Endothelial cell of umbilical vein (primary cell): Measurements from ENCODE around the gene CMTM7. TPM values are rescaled to one million over a fixed set of nuclear protein-coding genes. Genes with fewer than 3 reads are reported as not detected.
A peak's percentile ranks its signal among the peaks of the same experiment; 100 is the strongest.

Experiments
- BruUV-seq: library from RNA; stranded (reverse); fragments of 400-500 nt; replicated peaks from 2 replicates; lab custom pipeline; 2021; lab: Mats Ljungman, UMichigan
- CTCF ChIA-PET: fragments of 300-600, 350-600 bp; sonication (Branson Sonifier 250); formaldehyde crosslinking; loops from one replicate; lab custom pipeline; 2021; ENCODE audit warnings: antibody characterized with exemption, inconsistent platforms; lab: Charles Lee
- POLR2A ChIA-PET: fragments of 300-600, 350-600 bp; sonication (Branson Sonifier 250); formaldehyde crosslinking; loops from one replicate; lab custom pipeline; 2021; ENCODE audit warnings: antibody characterized with exemption, inconsistent platforms; lab: Charles Lee
- DNase-seq: peaks from one replicate; pipeline ENCODE4 v3.0.0-alpha.2; 2011; ENCODE audit warnings: low read depth, low spot score
- FAIRE-seq: peaks from 2 replicates; lab custom pipeline; 2011; peaks lifted over from hg19 to GRCh38; lab: Jason Lieb, UNC
- H2AFZ ChIP-seq: 2 replicates; pipeline ENCODE4 v1.6.0; 2012; ENCODE audit warnings: low read depth, low read length, control low read depth, inconsistent platforms
- H3K27ac ChIP-seq: 2 replicates; pipeline ENCODE4 v1.5.1; 2011; ENCODE audit warnings: low read depth, mild to moderate bottlenecking, control low read depth, low read length, moderate library complexity; ENCODE audit not compliant: insufficient read depth
- H3K27me3 ChIP-seq, 2 experiments: 2 replicates each; pipeline versions ENCODE4 v1.6.0 to v1.6.1; 2011; ENCODE audit warnings: low read length in 2 of 2, mixed read lengths in 1 of 2; ENCODE audit not compliant: control insufficient read depth in 2 of 2, insufficient read depth in 2 of 2
- H3K36me3 ChIP-seq, 2 experiments: 2 replicates in 1 of 2; 3 replicates in 1 of 2; pipeline ENCODE4 v1.5.1; 2011; ENCODE audit warnings: low read length in 2 of 2, mild to moderate bottlenecking in 1 of 2, moderate library complexity in 1 of 2; ENCODE audit not compliant: control insufficient read depth in 2 of 2, insufficient read depth in 2 of 2; ENCODE audit errors: extremely low read depth in 1 of 2
- H3K4me1 ChIP-seq: 3 replicates; pipeline ENCODE4 v1.5.1; 2011; ENCODE audit warnings: mild to moderate bottlenecking, low read length; ENCODE audit not compliant: control insufficient read depth, insufficient read depth; ENCODE audit errors: extremely low read depth
- H3K4me2 ChIP-seq: 2 replicates; pipeline ENCODE4 v1.6.1; 2011; ENCODE audit warnings: low read length, control low read depth, mixed read lengths; ENCODE audit not compliant: insufficient read depth
- H3K4me3 ChIP-seq, 3 experiments: fragments of 200-600 bp in 1 of 3; sonication (generic), shearing (Covaris generic) in 1 of 3; replicated peaks in 1 of 3; 2 replicates each; pipeline ENCODE4 v1.5.1; 2011 to 2016; ENCODE audit warnings: control low read depth in 3 of 3, low read length in 3 of 3, mild to moderate bottlenecking in 2 of 3, inconsistent platforms in 1 of 3, low read depth in 1 of 3, moderate library complexity in 1 of 3; ENCODE audit not compliant: insufficient read depth in 1 of 3
- H3K79me2 ChIP-seq: 2 replicates; pipeline ENCODE4 v1.6.0; 2012; ENCODE audit warnings: low read length, inconsistent platforms; ENCODE audit not compliant: control insufficient read depth, insufficient read depth
- H3K9ac ChIP-seq: replicated peaks from 2 replicates; pipeline ENCODE3; 2011; ENCODE audit warnings: low read length, control low read depth; ENCODE audit not compliant: insufficient read depth; ENCODE audit errors: extremely low read depth
- H3K9me1 ChIP-seq: replicated peaks from 3 replicates; pipeline ENCODE4 v1.6.0; 2011; ENCODE audit warnings: mild to moderate bottlenecking, low read length; ENCODE audit not compliant: control insufficient read depth, insufficient read depth; ENCODE audit errors: extremely low read depth
- H3K9me3 ChIP-seq: replicated peaks from 2 replicates; pipeline ENCODE4 v1.5.1; 2012; ENCODE audit warnings: low read length, inconsistent platforms; ENCODE audit not compliant: control insufficient read depth, insufficient read depth
- H4K20me1 ChIP-seq: replicated peaks from 2 replicates; pipeline ENCODE3; 2011; ENCODE audit warnings: mild to moderate bottlenecking, low read length; ENCODE audit not compliant: control insufficient read depth, insufficient read depth; ENCODE audit errors: extremely low read depth
- EZH2 ChIP-seq: IDR thresholded peaks from 2 replicates; pipeline ENCODE4 v1.6.1; 2012; ENCODE audit warnings: borderline replicate concordance, low read depth, mild to moderate bottlenecking, moderate library complexity, low read length, inconsistent platforms; ENCODE audit not compliant: severe bottlenecking
- FOS ChIP-seq: IDR thresholded peaks from 2 replicates; pipeline ENCODE4 v1.6.1; 2011; ENCODE audit warnings: mild to moderate bottlenecking, low read length, moderate library complexity, borderline replicate concordance; ENCODE audit not compliant: insufficient read depth
- GATA2 ChIP-seq: IDR thresholded peaks from 2 replicates; pipeline ENCODE4 v1.7.0; 2011; ENCODE audit warnings: low read depth, mild to moderate bottlenecking, moderate library complexity, mixed read lengths, low read length; ENCODE audit not compliant: insufficient read length, insufficient read depth
- JUN ChIP-seq: IDR thresholded peaks from 2 replicates; pipeline ENCODE4 v1.6.1; 2011; ENCODE audit warnings: borderline replicate concordance, low read depth; ENCODE audit not compliant: insufficient read length, insufficient read depth
- MAX ChIP-seq: IDR thresholded peaks from 2 replicates; pipeline ENCODE4 v1.6.1; 2011; ENCODE audit not compliant: insufficient read depth, insufficient read length
- MYC ChIP-seq: IDR thresholded peaks from one replicate; pipeline ENCODE4 v1.6.1; 2011; ENCODE audit warnings: mild to moderate bottlenecking, low read depth, low read length
- POLR2A ChIP-seq: IDR thresholded peaks from 2 replicates; pipeline ENCODE4 v1.6.1; 2012; ENCODE audit warnings: low read depth, mild to moderate bottlenecking, control low read depth, low read length
- POLR2AphosphoS5 ChIP-seq: IDR thresholded peaks from 2 replicates; pipeline ENCODE4 v1.6.1; 2012; ENCODE audit warnings: low read depth, mild to moderate bottlenecking, control low read depth, low read length, moderate library complexity; ENCODE audit not compliant: insufficient read depth
- dilution Hi-C: fragments of 300-500 bp; cut with MboI; formaldehyde crosslinking; loops from one replicate; pipeline ENCODE4 v1.15.0; 2019; ENCODE audit warnings: low sequenced_read_pairs; ENCODE audit not compliant: extremely low pct_ligation_motif_present
- intact Hi-C: fragments of 100-400 bp; cut with micrococcal nuclease; formaldehyde crosslinking; loops from one replicate; pipeline ENCODE4 v1.10.0; 2022
- polyA plus RNA-seq, 4 experiments: library from polyadenylated mRNA; depleted of rRNA in 3 of 4; stranded (reverse) in 3 of 4; unstranded in 1 of 4; fragments of >200 nt; gene quantifications; 2 replicates each; pipeline versions ENCODE4 v1.2.1 to v1.2.3, GENCODE V29; 2011 to 2012; ENCODE audit warnings: missing spikeins in 1 of 4
- total RNA-seq: library from RNA; stranded (reverse); gene quantifications from 2 replicates; pipeline ENCODE4 v1.2.3, GENCODE V29; 2021
- TF ChIP-seq, protein P1 (sequence below), 2 donors: IDR thresholded peaks; 1 replicate in 1 of 2; 2 replicates in 1 of 2; pipeline ENCODE4 v1.5.1; 2011; ENCODE audit warnings: low read length in 2 of 2, mild to moderate bottlenecking in 2 of 2, moderate library complexity in 2 of 2, control low read depth in 1 of 2, inconsistent platforms in 1 of 2, low read depth in 1 of 2; ENCODE audit not compliant: insufficient read depth in 1 of 2; ENCODE audit errors: extremely low read depth in 1 of 2

CMTM7 gene
- total and polyA plus RNA-seq, 2 donors (not counting 3 experiments of a cell fraction or from before 2014, with no cell fraction given), result 44.7 to 88.5 TPM

- ChIA-PET POLR2A (interaction anchor here (0.9 kb wide), 1 partner anchor 56 kb away, joined by 4 read pairs; no protein-coding TSS in a partner anchor), CTCF (interaction anchor here (0.9 to 3.6 kb wide), 14 partner anchors 12 to 293 kb away, joined by 3 to 143 read pairs (median 5); no protein-coding TSS in a partner anchor)
- intact Hi-C loops, result loop anchor here (1.0 kb wide), 4 partner anchors 32 to 194 kb away; partner anchors contain the start of gene CMTM6
- peak overlapping the region; percentile 82 for H3K27ac ChIP-seq
- H3K79me2 ChIP-seq, result peaks cover 2% of the 10 kb centered on the region
- BruUV-seq, result no TSS peak
- H3K9ac ChIP-seq, result no peak overlapping the region
- H3K9me1 ChIP-seq, result no peaks in the 10 kb centered on the region
- FAIRE-seq (no peak), DNase-seq (peak; percentile 18)
- no peaks in the 10 kb centered on the region for H3K36me3 ChIP-seq
- H3K4me1 ChIP-seq, result peaks cover 44% of the 10 kb centered on the region
- dilution Hi-C loops, result no loop called here
- TF ChIP-seq GATA2 (no peak), MYC (no peak), POLR2A (no peak), FOS (no peak), POLR2AphosphoS5 (no peak), JUN (no peak), EZH2 (no peak), MAX (no peak)
- TF ChIP-seq, protein P1, sequence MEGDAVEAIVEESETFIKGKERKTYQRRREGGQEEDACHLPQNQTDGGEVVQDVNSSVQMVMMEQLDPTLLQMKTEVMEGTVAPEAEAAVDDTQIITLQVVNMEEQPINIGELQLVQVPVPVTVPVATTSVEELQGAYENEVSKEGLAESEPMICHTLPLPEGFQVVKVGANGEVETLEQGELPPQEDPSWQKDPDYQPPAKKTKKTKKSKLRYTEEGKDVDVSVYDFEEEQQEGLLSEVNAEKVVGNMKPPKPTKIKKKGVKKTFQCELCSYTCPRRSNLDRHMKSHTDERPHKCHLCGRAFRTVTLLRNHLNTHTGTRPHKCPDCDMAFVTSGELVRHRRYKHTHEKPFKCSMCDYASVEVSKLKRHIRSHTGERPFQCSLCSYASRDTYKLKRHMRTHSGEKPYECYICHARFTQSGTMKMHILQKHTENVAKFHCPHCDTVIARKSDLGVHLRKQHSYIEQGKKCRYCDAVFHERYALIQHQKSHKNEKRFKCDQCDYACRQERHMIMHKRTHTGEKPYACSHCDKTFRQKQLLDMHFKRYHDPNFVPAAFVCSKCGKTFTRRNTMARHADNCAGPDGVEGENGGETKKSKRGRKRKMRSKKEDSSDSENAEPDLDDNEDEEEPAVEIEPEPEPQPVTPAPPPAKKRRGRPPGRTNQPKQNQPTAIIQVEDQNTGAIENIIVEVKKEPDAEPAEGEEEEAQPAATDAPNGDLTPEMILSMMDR (IDR thresholded peaks at IDR 0.05; ENCODE audit: extremely low read depth in 1 of 2, insufficient read depth in 1 of 2, low read depth in 1 of 2, low read length in 2 of 2), result no peak
- no peak overlapping the region for H2AFZ ChIP-seq
- H4K20me1 ChIP-seq, result no peaks in the 10 kb centered on the region
- no peak overlapping the region for H3K4me3 ChIP-seq
- peak overlapping the region; percentile 28 for H3K4me2 ChIP-seq
- H3K9me3 ChIP-seq, result no peaks in the 10 kb centered on the region
- H3K27me3 ChIP-seq, result no peaks in the 10 kb centered on the region
These were observed 78.7 kb downstream of the CMTM7 start for GRCh38 chr3:32470362-32470761.
